B cell (primary cell): ENCODE results near the gene POLG2. TPM values are rescaled to one million over a fixed set of nuclear protein-coding genes. Genes with fewer than 3 reads are reported as not detected.

ENCODE experiments used
- ATAC-seq: fragments of 200-7000 bp; cut with Tn5 transposase; one replicate; pipeline ENCODE4 v1.10.0; 2021; ENCODE audit warnings: low read depth, mild to moderate bottlenecking, moderate number of reproducible peaks, moderate library complexity
- CTCF ChIA-PET: fragments of 350-600 bp; sonication (Branson Sonifier 250); formaldehyde crosslinking; loops from one replicate; lab custom pipeline; 2021; ENCODE audit warnings: antibody characterized with exemption, inconsistent platforms; lab: Charles Lee
- POLR2A ChIA-PET: fragments of 350-600 bp; sonication (Branson Sonifier 250); formaldehyde crosslinking; loops from one replicate; lab custom pipeline; 2021; ENCODE audit warnings: antibody characterized with exemption; lab: Charles Lee
- DNase-seq: peaks from one replicate; pipeline ENCODE4 v3.0.0; 2013
- H2AFZ ChIP-seq: 2 replicates; pipeline ENCODE4 v1.6.1; 2012; ENCODE audit warnings: mild to moderate bottlenecking, low read depth, low read length; ENCODE audit not compliant: insufficient read depth, poor library complexity, severe bottlenecking
- H3K27ac ChIP-seq, 2 donors: 1 replicate in 1 of 2; 2 replicates in 1 of 2; pipeline ENCODE4 v1.5.1; 2012 to 2013; ENCODE audit warnings: low read length in 2 of 2, mild to moderate bottlenecking in 2 of 2, moderate library complexity in 1 of 2
- H3K27me3 ChIP-seq, 4 experiments: fragments of 200-600 bp in 1 of 4; sonication (generic) in 1 of 4; replicated peaks in 1 of 4; 1 replicate in 2 of 4; 2 replicates in 2 of 4; pipeline versions ENCODE4 v1.6.1 to v1.7.0; 2013 to 2016; ENCODE audit warnings: low read length in 3 of 4, mild to moderate bottlenecking in 2 of 4, mixed read lengths in 1 of 4, moderate library complexity in 1 of 4; ENCODE audit not compliant: insufficient read depth in 4 of 4, control insufficient read depth in 3 of 4; ENCODE audit errors: control extremely low read depth in 1 of 4
- H3K36me3 ChIP-seq, 2 experiments: replicated peaks in 1 of 2; 1 replicate in 1 of 2; 2 replicates in 1 of 2; pipeline versions ENCODE4 v1.6.1 to v1.7.1; 2013; ENCODE audit warnings: low read length in 1 of 2; ENCODE audit not compliant: insufficient read depth in 2 of 2, control insufficient read depth in 1 of 2; ENCODE audit errors: control extremely low read depth in 1 of 2, extremely low read depth in 1 of 2
- H3K4me1 ChIP-seq, 2 donors: fragments of 200-600 bp in 1 of 2; sonication (generic) in 1 of 2; 1 replicate in 1 of 2; 2 replicates in 1 of 2; pipeline versions ENCODE4 v1.5.1 to v1.6.1; 2013 to 2017; ENCODE audit warnings: low read length in 2 of 2; ENCODE audit not compliant: control insufficient read depth in 2 of 2, insufficient read depth in 2 of 2
- H3K4me2 ChIP-seq: replicated peaks from 2 replicates; pipeline ENCODE3; 2012; ENCODE audit warnings: mild to moderate bottlenecking, low read depth, low read length; ENCODE audit not compliant: poor library complexity, severe bottlenecking
- H3K4me3 ChIP-seq, 5 experiments: fragments of 200-600 bp in 1 of 5; sonication (generic) in 1 of 5; 1 replicate in 3 of 5; 2 replicates in 2 of 5; pipeline versions ENCODE4 v1.5.1 to v1.7.0; 2011 to 2016; ENCODE audit warnings: low read length in 4 of 5, mild to moderate bottlenecking in 4 of 5, low read depth in 2 of 5, control low read depth in 1 of 5, moderate library complexity in 1 of 5; ENCODE audit not compliant: insufficient read depth in 1 of 5; ENCODE audit errors: control extremely low read depth in 1 of 5, extremely low read depth in 1 of 5
- H3K79me2 ChIP-seq: fragments of 200-600 bp; sonication (generic); one replicate; pipeline ENCODE4 v1.6.0; 2016; ENCODE audit warnings: low read length; ENCODE audit not compliant: control insufficient read depth, insufficient read depth
- H3K9ac ChIP-seq: fragments of 200-600 bp; sonication (generic); 2 replicates; pipeline ENCODE4 v1.6.1; 2017; ENCODE audit warnings: mild to moderate bottlenecking, low read length, moderate library complexity
- H3K9me3 ChIP-seq, 3 donors: one replicate each; pipeline versions ENCODE4 v1.6.1 to v1.7.1; 2013; ENCODE audit warnings: low read length in 2 of 3; ENCODE audit not compliant: control insufficient read depth in 2 of 3, insufficient read depth in 1 of 3; ENCODE audit errors: control extremely low read depth in 1 of 3
- H4K20me1 ChIP-seq: 2 replicates; pipeline ENCODE4 v1.6.0; 2012; ENCODE audit warnings: mild to moderate bottlenecking, low read length; ENCODE audit not compliant: insufficient read depth, control insufficient read depth, poor library complexity, severe bottlenecking
- H3K27ac Mint-ChIP-seq: one replicate; pipeline ENCODE4 v1.8.0; 2021; ENCODE audit warnings: mixed read lengths
- H3K27me3 Mint-ChIP-seq: one replicate; pipeline ENCODE4 v1.8.0; 2021; ENCODE audit warnings: mixed read lengths
- H3K4me1 Mint-ChIP-seq: one replicate; pipeline ENCODE4 v1.8.0; 2021; ENCODE audit warnings: mixed read lengths
- H3K4me3 Mint-ChIP-seq: one replicate; pipeline ENCODE4 v1.8.0; 2021; ENCODE audit warnings: mixed read lengths
- H3K9me3 Mint-ChIP-seq: one replicate; pipeline ENCODE4 v1.8.0; 2022; ENCODE audit warnings: mixed read lengths; ENCODE audit not compliant: insufficient read depth
- EZH2 ChIP-seq: IDR thresholded peaks from 2 replicates; pipeline ENCODE4 v1.6.1; 2012; ENCODE audit warnings: borderline replicate concordance, low read depth, mild to moderate bottlenecking, moderate library complexity, low read length; ENCODE audit not compliant: insufficient read depth, poor library complexity, severe bottlenecking
- WGBS: methylation state at CpG from one replicate; pipeline ENCODE4 v1.1.5; 2013; ENCODE audit warnings: missing lambda C conversion rate; ENCODE audit not compliant: insufficient coverage; 5-methylcytosine and 5-hydroxymethylcytosine counted together
- intact Hi-C: fragments of 100-400 bp; cut with micrococcal nuclease; formaldehyde crosslinking; loops from one replicate; pipeline ENCODE4 v1.10.0; 2022
- polyA minus RNA-seq: library from RNA; depleted of rRNA, polyadenylated mRNA; stranded (reverse); fragments of >200 nt; gene quantifications from 2 replicates; pipeline ENCODE4 v1.2.3, GENCODE V29; 2012
- polyA plus RNA-seq: library from polyadenylated mRNA; depleted of rRNA; stranded (reverse); fragments of >200 nt; gene quantifications from 2 replicates; pipeline ENCODE4 v1.2.3, GENCODE V29; 2012
- total RNA-seq, 2 donors: library from RNA; stranded (reverse); fragments of 120-200 nt in 1 of 2; gene quantifications; 1 replicate in 1 of 2; 2 replicates in 1 of 2; pipeline versions ENCODE4 v1.2.3 to v1.2.4, GENCODE V29; 2013 to 2022
- TF ChIP-seq, protein P1 (sequence below): fragments of 200-600 bp; IDR thresholded peaks from one replicate; pipeline ENCODE4 v1.8.0; 2022; ENCODE audit warnings: antibody characterized with exemption, mild to moderate bottlenecking

The POLG2 gene
- 74.5 and 84.8 TPM in 2 replicates for total RNA-seq
- 30.4 TPM for total RNA-seq (2013)
- polyA plus RNA-seq, result 26.9 and 30.5 TPM in 2 replicates
- 10.5 and 16.0 TPM in 2 replicates for polyA minus RNA-seq

DNA sequence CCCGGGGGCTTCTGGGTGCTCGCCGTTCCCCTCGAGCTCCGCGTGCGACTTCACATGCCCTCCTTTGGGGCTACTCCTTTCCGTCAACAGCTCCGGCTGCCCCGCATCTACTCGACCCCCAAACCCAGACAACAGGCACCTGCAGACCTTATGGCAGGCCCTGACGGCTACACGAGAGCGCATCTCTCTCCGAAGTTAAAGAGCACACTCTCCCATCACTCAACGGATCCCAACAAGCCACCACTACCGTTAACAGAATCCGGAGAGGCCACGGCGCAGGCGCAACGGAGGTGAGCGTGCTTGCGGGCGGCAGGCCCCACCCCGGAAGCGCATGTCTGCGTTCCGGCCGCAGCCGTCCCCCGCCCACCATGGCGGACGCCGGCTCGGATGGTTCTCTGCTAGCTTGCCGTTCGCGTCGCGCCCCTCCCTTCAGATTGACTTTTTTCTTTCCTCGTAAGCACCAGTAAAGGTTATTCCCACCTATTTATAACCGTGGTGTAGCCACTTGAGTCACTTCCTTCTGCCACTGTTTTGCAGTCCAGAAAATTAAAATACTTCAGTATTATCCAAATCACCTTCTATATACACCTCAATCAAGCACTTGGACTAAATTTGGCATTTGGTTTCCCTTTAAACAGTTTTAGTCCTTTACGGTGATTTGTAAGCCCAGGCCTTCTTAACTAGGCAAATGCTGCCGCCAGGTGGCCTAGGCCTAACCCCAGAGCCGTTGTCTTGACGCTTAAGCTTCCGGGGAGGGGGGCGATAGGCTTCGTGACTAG lies at the start of gene POLG2:
POLG2 (minus strand) TSS at position 269 of the 779 bp plus-strand sequence; CDS start at position 183, 86 bp downstream.
- peak; percentile 86 for ATAC-seq
- peaks cover 29% of the 10 kb centered on the region in 2 donors for H3K4me1 ChIP-seq
- H3K27ac Mint-ChIP-seq, result peak within 1 kb of the TSS; percentile 98
- no peak for TF ChIP-seq EZH2
- TF ChIP-seq, protein P1, sequence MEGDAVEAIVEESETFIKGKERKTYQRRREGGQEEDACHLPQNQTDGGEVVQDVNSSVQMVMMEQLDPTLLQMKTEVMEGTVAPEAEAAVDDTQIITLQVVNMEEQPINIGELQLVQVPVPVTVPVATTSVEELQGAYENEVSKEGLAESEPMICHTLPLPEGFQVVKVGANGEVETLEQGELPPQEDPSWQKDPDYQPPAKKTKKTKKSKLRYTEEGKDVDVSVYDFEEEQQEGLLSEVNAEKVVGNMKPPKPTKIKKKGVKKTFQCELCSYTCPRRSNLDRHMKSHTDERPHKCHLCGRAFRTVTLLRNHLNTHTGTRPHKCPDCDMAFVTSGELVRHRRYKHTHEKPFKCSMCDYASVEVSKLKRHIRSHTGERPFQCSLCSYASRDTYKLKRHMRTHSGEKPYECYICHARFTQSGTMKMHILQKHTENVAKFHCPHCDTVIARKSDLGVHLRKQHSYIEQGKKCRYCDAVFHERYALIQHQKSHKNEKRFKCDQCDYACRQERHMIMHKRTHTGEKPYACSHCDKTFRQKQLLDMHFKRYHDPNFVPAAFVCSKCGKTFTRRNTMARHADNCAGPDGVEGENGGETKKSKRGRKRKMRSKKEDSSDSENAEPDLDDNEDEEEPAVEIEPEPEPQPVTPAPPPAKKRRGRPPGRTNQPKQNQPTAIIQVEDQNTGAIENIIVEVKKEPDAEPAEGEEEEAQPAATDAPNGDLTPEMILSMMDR, result peak; percentile 55
- H3K4me3 Mint-ChIP-seq, result peak within 1 kb of the TSS; percentile 99
- H3K9me3 ChIP-seq, result no peaks in the 10 kb centered on the region
- WGBS, result under 1% methylated on average over 48 of the region's 50 CpGs
- intact Hi-C loops, result loop anchor here (1.0 to 5.0 kb wide), 7 partner anchors 9 to 565 kb away; partner anchors contain the start of genes CD79B, CEP95, DDX5 and SMURF2
- H2AFZ ChIP-seq, result peak within 1 kb of the TSS; percentile 61
- DNase-seq, result peak; percentile 95
- H3K9me3 Mint-ChIP-seq, result no peaks in the 10 kb centered on the region
- no peaks in the 10 kb centered on the region for H3K27me3 ChIP-seq
- H3K27me3 Mint-ChIP-seq, result no peaks in the 10 kb centered on the region
- peaks cover 32% of the 10 kb centered on the region for H4K20me1 ChIP-seq
- H3K36me3 ChIP-seq, result peaks cover 4 to 38% of the 10 kb centered on the region in 2 experiments
- peaks cover 68% of the 10 kb centered on the region for H3K4me1 Mint-ChIP-seq
- peaks cover 40% of the 10 kb centered on the region for H3K79me2 ChIP-seq
- H3K4me3 ChIP-seq, result peak within 1 kb of the TSS; percentile 71 to 90 (median 74)
- H3K9ac ChIP-seq, result peak within 1 kb of the TSS; percentile 70
- ChIA-PET CTCF (interaction anchor here (1.4 to 6.9 kb wide), 5 partner anchors 9 to 152 kb away, joined by 3 to 112 read pairs (median 8); partner anchors contain the start of genes CEP95, DDX5 and MILR1), POLR2A (interaction anchor here (0.9 to 4.6 kb wide), 6 partner anchors 9 to 84 kb away, joined by 3 to 97 read pairs (median 6); partner anchors contain the start of genes CEP95 and DDX5)
- peak within 1 kb of the TSS; percentile 76 to 82 for H3K27ac ChIP-seq
- peak within 1 kb of the TSS; percentile 80 for H3K4me2 ChIP-seq

DNA sequence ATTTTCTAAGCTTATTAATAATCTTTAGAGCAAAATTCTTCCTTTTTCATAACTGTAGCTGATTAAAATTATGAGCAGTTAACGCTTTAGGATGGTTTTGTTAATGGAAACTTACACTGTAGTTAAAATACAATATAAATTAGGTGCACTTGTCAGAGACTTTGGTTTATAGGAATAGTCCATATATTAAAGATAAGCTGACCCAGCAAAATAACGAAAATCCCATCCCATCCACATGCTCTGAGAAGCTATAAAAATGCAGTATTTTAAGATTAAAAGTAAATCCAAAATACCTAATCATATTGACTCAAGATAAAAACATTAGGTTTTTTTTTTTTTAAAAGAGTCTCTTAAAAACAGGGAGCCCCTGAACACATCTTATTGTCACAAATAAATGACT lies 47.9 kb upstream of the POLG2 start:
- no peak overlapping the region for H3K27ac ChIP-seq
- TF ChIP-seq, protein P1, result no peak
- TF ChIP-seq EZH2, result no peak
- ChIA-PET CTCF (interaction anchor here (0.9 to 2.0 kb wide), 2 partner anchors 12 to 125 kb away, joined by 3 to 6 read pairs; no protein-coding TSS in a partner anchor), POLR2A (no interaction called here)
- no peak overlapping the region for H3K4me2 ChIP-seq
- H3K4me3 ChIP-seq, result no peak overlapping the region
- H3K27me3 ChIP-seq, result no peaks in the 10 kb centered on the region
- H3K9me3 ChIP-seq, result no peaks in the 10 kb centered on the region
- WGBS, result no CpG with 5 or more reads among the region's 2 CpGs
- H4K20me1 ChIP-seq, result no peaks in the 10 kb centered on the region
- intact Hi-C loops, result no loop called here
- H3K4me3 Mint-ChIP-seq, result no peak overlapping the region
- ATAC-seq (no peak), DNase-seq (no peak)
- no peaks in the 10 kb centered on the region for H3K4me1 Mint-ChIP-seq
- no peaks in the 10 kb centered on the region for H3K27me3 Mint-ChIP-seq
- no peaks in the 10 kb centered on the region for H3K4me1 ChIP-seq
- no peak overlapping the region for H2AFZ ChIP-seq
- peaks cover 2 to 50% of the 10 kb centered on the region in 2 experiments for H3K36me3 ChIP-seq
- H3K27ac Mint-ChIP-seq, result no peak overlapping the region
- no peaks in the 10 kb centered on the region for H3K9me3 Mint-ChIP-seq
- H3K9ac ChIP-seq, result no peak overlapping the region
- no peaks in the 10 kb centered on the region for H3K79me2 ChIP-seq
